ENCODE results near the gene PFKFB4.

- no peak for TF ChIP-seq POLR2A (IDR thresholded peaks at IDR 0.05; ENCODE audit: extremely low read depth, insufficient read length)
- TF ChIP-seq MYC (IDR thresholded peaks at IDR 0.05; ENCODE audit: low read depth, low read length), result no peak
Measured at GRCh38 chr3:48516571-48516970, 40.0 kb downstream of the PFKFB4 start.
